ENCODE measurements around the gene NPSR1.

GRCh38 chr7:34727464-34727995, 69.5 kb downstream of the NPSR1 start:
- TF ChIP-seq POLR2AphosphoS5 (IDR thresholded peaks at IDR 0.05): no peak
- TF ChIP-seq CTCF (IDR thresholded peaks at IDR 0.05): no peak
- no peak for TF ChIP-seq EP300 (IDR thresholded peaks at IDR 0.05)
- no peak for TF ChIP-seq POLR2A (IDR thresholded peaks at IDR 0.05; ENCODE audit: low read depth)
